Thymus (tissue), 11 donors: Measurements from ENCODE around the gene RRP8. TPM values are rescaled to one million over a fixed set of nuclear protein-coding genes. Genes with fewer than 3 reads are reported as not detected.

ENCODE experiments used
- DNase-seq, 9 donors: peaks; one replicate each; pipeline ENCODE4 v3.0.0-alpha.2; 2013; ENCODE audit warnings: low spot score in 9 of 9, low read depth in 6 of 9, missing footprints in 1 of 9
- H3K27ac ChIP-seq, 2 donors: one replicate each; pipeline ENCODE4 v1.5.1; 2013; ENCODE audit warnings: control low read depth in 1 of 2, low read depth in 1 of 2, low read length in 1 of 2, mild to moderate bottlenecking in 1 of 2, moderate library complexity in 1 of 2
- H3K27me3 ChIP-seq, 2 donors: one replicate each; pipeline ENCODE4 v1.5.1; 2013; ENCODE audit warnings: low read length in 1 of 2; ENCODE audit not compliant: control insufficient read depth in 2 of 2, insufficient read depth in 1 of 2
- H3K36me3 ChIP-seq, 2 donors: one replicate each; pipeline ENCODE4 v1.5.1; 2013; ENCODE audit warnings: low read length in 1 of 2, mild to moderate bottlenecking in 1 of 2, moderate library complexity in 1 of 2; ENCODE audit not compliant: control insufficient read depth in 2 of 2, insufficient read depth in 2 of 2
- H3K4me1 ChIP-seq, 2 donors: one replicate each; pipeline ENCODE4 v1.5.1; 2013; ENCODE audit warnings: low read length in 2 of 2; ENCODE audit not compliant: control insufficient read depth in 2 of 2, insufficient read depth in 2 of 2
- H3K4me3 ChIP-seq, 2 donors: one replicate each; pipeline ENCODE4 v1.5.1; 2013; ENCODE audit warnings: low read length in 2 of 2, control low read depth in 1 of 2, mild to moderate bottlenecking in 1 of 2
- H3K9me3 ChIP-seq, 2 donors: one replicate each; pipeline ENCODE4 v1.5.1; 2013; ENCODE audit warnings: low read length in 1 of 2, mild to moderate bottlenecking in 1 of 2; ENCODE audit not compliant: control insufficient read depth in 2 of 2, insufficient read depth in 1 of 2
- WGBS: extraction: QIAGEN DNeasy Blood & Tissue Kit; methylation state at CpG from one replicate; pipeline ENCODE4 v1.1.7; 2013; 5-methylcytosine and 5-hydroxymethylcytosine counted together
- polyA plus RNA-seq: library from polyadenylated mRNA; stranded (reverse); fragments of 200-250 nt; gene quantifications from one replicate; pipeline ENCODE4 v1.2.3, GENCODE V29; 2013
- total RNA-seq: library from RNA; stranded (reverse); fragments of 120-200 nt; gene quantifications from one replicate; pipeline ENCODE4 v1.2.4, GENCODE V29; 2013
- donor health status: healthy.

The RRP8 gene
- total and polyA plus RNA-seq, 2 donors = 22.0 to 32.2 TPM

DNA sequence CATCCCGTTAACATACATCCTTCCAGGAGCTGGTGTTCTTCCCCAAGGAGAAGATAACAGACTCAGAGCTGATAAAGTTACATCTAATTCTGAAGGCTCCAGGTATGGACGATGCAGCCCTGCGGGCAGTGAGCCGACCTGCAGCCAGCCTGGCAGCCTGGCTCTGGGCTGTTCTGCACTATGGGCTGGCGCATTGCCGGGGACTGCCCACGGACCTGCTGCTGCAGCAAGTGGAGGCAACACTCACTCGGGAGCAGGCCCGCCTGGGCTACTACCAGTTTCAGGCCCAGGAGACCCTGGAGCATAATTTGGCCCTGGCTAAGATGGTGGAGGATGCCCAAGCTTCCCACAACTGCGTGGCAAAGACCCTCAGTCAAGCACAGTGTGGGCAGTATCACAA lies 39.7 kb downstream of the RRP8 start:
- Histone ChIP-seq H3K27ac (no peak overlapping the region), H3K9me3 (no peaks in the 10 kb centered on the region), H3K4me1 (peaks cover 0 to 3% of the 10 kb centered on the region in 2 donors), H3K27me3 (no peaks in the 10 kb centered on the region), H3K36me3 (no peaks in the 10 kb centered on the region), H3K4me3 (no peak overlapping the region)
- 92% methylated on average over 10 of the region's 10 CpGs for WGBS
- no peak for DNase-seq

DNA sequence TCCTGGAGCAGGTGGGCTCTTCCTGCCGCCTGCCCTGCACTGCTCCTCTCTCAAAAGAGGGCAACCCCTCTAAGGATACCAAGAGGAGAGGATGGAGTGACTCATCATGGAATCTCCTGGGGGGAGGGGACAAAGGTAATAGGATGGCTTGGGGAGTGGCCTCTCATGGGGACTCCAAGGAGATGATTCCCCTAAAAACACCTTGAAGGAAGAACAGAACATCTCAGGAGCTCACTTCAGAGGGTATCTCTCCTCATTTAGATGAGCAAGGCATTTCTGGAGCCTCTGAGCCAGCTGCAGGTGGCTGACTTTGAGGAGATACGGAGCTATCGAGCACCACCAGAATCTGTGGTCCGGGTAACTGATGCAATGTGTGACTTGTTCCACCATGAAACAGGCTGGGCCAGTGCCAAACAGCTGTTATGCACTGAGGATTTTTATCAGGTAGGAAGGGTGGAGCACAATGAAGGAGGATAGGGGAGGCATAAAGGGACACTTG lies 40.2 kb downstream of the RRP8 start:
- H3K27me3 ChIP-seq = no peaks in the 10 kb centered on the region
- no peak for DNase-seq
- 94% methylated on average over 4 of the region's 4 CpGs for WGBS
- no peak overlapping the region for H3K27ac ChIP-seq
- H3K4me3 ChIP-seq = no peak overlapping the region
- H3K36me3 ChIP-seq = no peaks in the 10 kb centered on the region
- no peaks in the 10 kb centered on the region for H3K9me3 ChIP-seq
- H3K4me1 ChIP-seq = no peaks in the 10 kb centered on the region

DNA sequence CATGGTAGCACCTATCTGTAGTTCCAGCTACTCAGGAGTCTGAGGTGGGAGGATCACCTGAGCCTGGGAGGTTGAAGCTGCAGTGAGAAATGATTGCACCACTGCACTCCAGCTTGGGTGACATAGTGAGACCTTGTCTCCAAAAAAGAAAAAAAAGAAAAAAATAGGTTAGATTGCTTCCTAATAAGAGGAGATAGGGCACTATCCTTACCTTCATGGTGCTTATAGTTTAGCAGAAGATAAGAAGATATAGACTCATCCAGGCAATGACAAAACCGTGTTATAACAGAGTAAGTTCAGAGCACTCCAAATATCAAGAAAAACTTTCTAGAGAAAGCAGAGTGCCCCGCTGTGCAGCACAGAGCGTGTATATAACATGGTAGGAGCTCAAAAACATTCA lies 42.1 kb downstream of the RRP8 start:
- WGBS = 95% methylated on average over 3 of the region's 3 CpGs
- DNase-seq = no peak
- H3K4me3 ChIP-seq = no peak overlapping the region
- no peaks in the 10 kb centered on the region for H3K9me3 ChIP-seq
- no peaks in the 10 kb centered on the region for H3K36me3 ChIP-seq
- H3K27ac ChIP-seq = no peak overlapping the region
- no peaks in the 10 kb centered on the region for H3K27me3 ChIP-seq
- no peaks in the 10 kb centered on the region for H3K4me1 ChIP-seq

DNA sequence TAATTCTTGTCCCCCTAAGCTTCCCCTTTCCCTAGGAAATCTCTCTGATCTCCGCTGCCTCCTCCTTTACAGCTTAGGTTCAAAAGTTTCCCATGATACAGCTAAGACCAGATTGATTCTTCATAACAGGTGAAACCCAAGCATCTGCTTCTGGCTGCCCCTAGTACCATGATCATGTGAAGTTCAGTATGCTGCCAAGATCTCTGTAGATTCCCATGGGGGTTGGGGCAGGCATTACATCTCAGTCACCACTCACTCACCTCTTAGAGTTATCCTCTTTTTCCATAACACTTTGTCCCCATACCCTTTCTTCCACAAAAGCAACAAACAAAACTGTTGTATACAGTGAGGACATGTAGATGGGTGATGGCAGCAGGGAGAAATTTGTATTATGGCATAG lies 44.0 kb downstream of the RRP8 start:
- Histone ChIP-seq H3K9me3 (no peaks in the 10 kb centered on the region), H3K27ac (no peak overlapping the region), H3K27me3 (no peaks in the 10 kb centered on the region), H3K4me3 (no peak overlapping the region), H3K36me3 (no peaks in the 10 kb centered on the region), H3K4me1 (no peaks in the 10 kb centered on the region)
- WGBS = 98% methylated on average over 1 of the region's 1 CpG
- DNase-seq = no peak

DNA sequence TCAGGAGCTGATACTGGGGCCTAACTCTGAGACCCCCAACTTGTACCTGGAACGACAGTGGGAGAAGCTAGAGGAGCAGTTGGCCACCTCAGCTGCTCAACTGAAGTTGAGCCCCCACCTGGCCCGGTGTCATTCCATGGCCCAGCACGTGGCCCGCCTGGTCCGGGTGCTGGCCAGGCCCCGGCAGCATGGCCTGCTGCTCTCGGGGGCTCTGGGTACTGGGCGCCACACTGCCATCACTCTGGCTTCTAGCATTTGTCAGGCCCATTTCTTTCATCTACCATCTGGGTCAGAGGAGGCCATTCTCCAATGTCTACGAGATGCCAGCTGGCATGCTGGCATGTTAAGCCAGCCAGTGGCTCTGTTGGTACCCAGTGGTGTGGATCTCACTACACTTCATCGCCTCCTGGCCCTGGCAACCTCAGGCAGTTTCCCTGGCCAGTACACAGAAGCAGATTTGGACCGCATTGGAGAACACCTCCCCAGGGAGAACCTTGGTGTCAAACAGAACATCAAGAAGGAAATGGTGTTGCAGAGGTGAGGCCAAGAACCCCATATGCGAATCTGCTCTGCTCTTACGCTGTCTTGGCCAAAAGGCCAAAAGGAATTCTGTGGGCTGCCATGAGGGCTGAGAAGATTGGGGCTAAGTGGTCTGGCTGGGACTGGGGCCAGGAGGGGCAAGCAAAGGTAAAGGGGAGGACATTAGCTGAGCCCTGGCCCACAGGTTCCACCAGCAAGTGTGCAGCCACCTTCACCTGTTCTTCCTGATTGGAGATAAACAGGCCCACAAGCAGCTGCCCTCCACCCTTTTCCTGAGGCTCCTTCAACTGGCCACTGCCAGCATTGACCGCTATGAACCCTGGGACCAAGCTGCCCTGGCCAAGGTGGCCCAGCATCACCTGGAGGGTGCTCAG lies 45.4 kb downstream of the RRP8 start:
- no peak for DNase-seq

DNA sequence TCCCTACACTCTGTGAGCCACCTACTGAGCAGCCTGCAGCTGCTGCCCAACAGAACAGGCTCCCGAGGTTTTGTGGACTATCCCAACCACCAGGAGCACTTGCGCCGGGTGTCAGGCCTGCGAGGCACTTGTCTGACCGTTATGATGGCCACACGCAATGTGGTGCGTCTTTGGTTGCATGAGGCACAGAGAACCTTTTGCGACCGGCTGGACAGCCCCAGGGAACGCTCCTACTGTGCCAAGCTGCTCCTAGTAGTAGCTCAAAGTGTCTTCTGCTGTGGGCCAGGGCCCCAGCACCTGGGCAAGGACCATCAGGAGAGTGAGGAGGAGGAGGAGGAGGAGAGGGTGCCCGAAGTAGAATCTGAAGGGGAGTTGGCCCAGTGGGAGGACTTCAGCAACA lies 46.4 kb downstream of the RRP8 start:
- Histone ChIP-seq H3K4me3 (no peak overlapping the region), H3K27ac (no peak overlapping the region), H3K36me3 (no peaks in the 10 kb centered on the region), H3K27me3 (no peaks in the 10 kb centered on the region), H3K4me1 (no peaks in the 10 kb centered on the region), H3K9me3 (no peaks in the 10 kb centered on the region)
- no peak for DNase-seq
- 98% methylated on average over 11 of the region's 11 CpGs for WGBS

More for the DNA sequence above, 45.4 kb downstream of the RRP8 start:
- H3K4me3 ChIP-seq = no peak overlapping the region
- WGBS = 98% methylated on average over 14 of the region's 14 CpGs
- H3K27ac ChIP-seq = no peak overlapping the region
- H3K9me3 ChIP-seq = no peaks in the 10 kb centered on the region
- no peaks in the 10 kb centered on the region for H3K36me3 ChIP-seq
- H3K27me3 ChIP-seq = no peaks in the 10 kb centered on the region
- H3K4me1 ChIP-seq = no peaks in the 10 kb centered on the region

DNA sequence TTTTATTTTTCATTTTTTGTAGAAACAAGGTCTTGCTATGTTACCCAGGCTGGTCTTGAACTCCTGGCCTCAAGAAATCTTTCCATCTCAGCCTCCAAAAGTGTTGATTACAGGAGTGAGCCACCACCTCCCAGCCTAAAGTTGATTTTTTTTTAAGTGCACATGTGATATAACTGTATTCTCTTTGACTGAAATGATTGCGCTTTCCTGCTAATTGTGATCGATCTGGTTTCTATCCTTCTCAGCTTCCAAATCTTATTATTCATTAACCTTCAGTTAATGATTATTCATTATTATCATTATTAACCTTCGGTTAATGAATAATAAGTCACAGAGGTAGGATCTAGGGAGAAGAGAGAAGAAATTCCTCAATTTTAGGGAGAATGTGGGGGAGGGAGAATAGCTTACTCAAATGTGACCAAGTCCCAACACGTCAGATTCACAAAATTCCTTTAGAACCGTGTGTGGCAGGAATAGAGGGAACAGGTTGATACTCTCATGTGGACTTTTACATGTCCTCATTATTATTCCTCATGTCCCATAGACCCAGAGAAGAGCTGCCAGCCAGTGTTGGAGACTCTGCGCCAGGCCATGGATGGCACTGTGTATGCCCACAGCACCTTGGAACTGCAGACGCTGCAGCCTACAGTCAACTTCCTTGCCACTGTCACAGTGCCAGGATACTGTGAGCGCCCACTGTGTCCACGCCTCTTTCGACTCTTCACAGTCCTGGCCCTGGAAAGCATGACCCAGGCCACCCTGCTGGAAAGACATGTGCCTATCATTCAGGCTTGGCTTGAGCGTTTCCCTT lies 47.1 kb downstream of the RRP8 start:
- no peaks in the 10 kb centered on the region for H3K9me3 ChIP-seq
- no peak overlapping the region for H3K4me3 ChIP-seq
- DNase-seq = no peak
- H3K27ac ChIP-seq = no peak overlapping the region
- no peaks in the 10 kb centered on the region for H3K27me3 ChIP-seq
- WGBS = 93% methylated on average over 11 of the region's 11 CpGs
- H3K36me3 ChIP-seq = no peaks in the 10 kb centered on the region
- no peaks in the 10 kb centered on the region for H3K4me1 ChIP-seq

DNA sequence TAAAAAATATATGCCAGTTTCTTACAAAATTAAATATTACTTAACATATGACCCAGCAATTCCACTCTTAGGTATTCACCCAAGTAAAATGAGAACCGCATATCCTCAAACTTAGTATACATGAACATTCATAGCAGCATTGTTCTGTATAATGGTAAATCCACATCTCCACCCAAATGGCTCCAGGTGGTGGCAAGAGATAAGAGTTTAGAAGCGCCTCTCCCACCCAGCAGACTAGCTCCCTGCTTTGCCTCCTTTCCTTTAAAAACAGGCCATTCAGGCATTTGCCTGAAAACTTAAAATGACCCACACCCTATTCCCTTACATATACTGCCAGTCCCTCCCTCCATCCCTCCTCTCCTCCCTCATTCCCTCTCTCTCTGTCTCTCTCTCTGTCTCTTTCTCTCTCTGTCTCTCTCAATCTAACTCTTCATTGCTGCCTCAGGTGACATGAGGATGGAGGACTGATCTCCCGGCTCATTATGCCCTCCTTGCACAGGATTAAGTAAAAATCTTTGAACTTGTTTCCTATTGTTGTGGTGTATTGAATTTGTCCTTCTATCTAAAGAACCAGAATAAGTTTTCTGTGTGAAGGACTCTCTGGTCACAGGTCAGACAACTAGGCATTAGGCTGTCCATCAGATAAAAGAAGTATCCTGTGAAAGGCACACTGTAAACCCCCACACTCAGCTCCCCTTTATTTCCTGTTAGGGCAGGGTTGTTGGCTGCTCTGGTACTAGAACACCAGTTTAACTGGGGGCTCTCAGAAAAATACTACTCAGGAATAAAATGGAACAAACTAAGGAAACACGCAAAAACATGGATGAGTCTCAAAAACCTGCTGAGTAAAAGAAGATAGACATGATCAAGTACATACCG lies 48.3 kb downstream of the RRP8 start:
- H3K27ac ChIP-seq = no peak overlapping the region
- no peak overlapping the region for H3K4me3 ChIP-seq
- no peaks in the 10 kb centered on the region for H3K27me3 ChIP-seq
- no peaks in the 10 kb centered on the region for H3K9me3 ChIP-seq
- WGBS = 99% methylated on average over 5 of the region's 5 CpGs
- DNase-seq = no peak
- H3K36me3 ChIP-seq = no peaks in the 10 kb centered on the region
- H3K4me1 ChIP-seq = no peaks in the 10 kb centered on the region
